Stomach (tissue), 4 donors: ENCODE measurements around the gene GRIK5.

Experiments used
- CTCF ChIP-seq, 7 experiments: fragments of 450-650 bp in 4 of 7; fragments of 200-600 bp in 3 of 7; sonication (generic) in 3 of 7; IDR thresholded peaks; one replicate each; pipeline ENCODE4 v1.5.1; 2016 to 2019; ENCODE audit warnings: antibody characterized with exemption in 7 of 7, control low read depth in 2 of 7, mild to moderate bottlenecking in 1 of 7
- POLR2AphosphoS5 ChIP-seq, 3 donors: sonication (generic); formaldehyde crosslinking; IDR thresholded peaks; one replicate each; pipeline ENCODE4 v1.6.1; 2016; ENCODE audit warnings: antibody characterized with exemption in 3 of 3

- no peak for TF ChIP-seq CTCF (IDR thresholded peaks at IDR 0.05)
- TF ChIP-seq POLR2AphosphoS5 (IDR thresholded peaks at IDR 0.05) = no peak
Measured at GRCh38 chr19:42045575-42045974, 24.4 kb downstream of the GRIK5 start.
